K562 (cell line): ENCODE results near the gene PVALEF. TPM values are rescaled to one million over a fixed set of nuclear protein-coding genes. Genes with fewer than 3 reads are reported as not detected.

ENCODE experiments used
- ARHGAP35 ChIP-seq: fragments of 450-650 bp; IDR thresholded peaks from 2 replicates; pipeline ENCODE4 v1.6.1; 2018; ENCODE audit not compliant: partially characterized antibody
- ARID2 ChIP-seq: fragments of 450-650 bp; IDR thresholded peaks from 2 replicates; pipeline ENCODE4 v1.6.1; 2017; ENCODE audit warnings: antibody characterized with exemption, mild to moderate bottlenecking
- CGGBP1 ChIP-seq: fragments of 250-450 bp; sonication (Bioruptor Pico); IDR thresholded peaks from 2 replicates; pipeline ENCODE4 v1.9.0; 2021; ENCODE audit warnings: mild to moderate bottlenecking
- CREBBP ChIP-seq: IDR thresholded peaks from one replicate; pipeline ENCODE4 v1.6.1; 2012; ENCODE audit warnings: low read depth, mild to moderate bottlenecking, control low read depth, inconsistent platforms, low read length
- CTCF ChIP-seq, 3 experiments: IDR thresholded peaks in 2 of 3; conservative IDR thresholded peaks in 1 of 3; 2 replicates each; pipeline ENCODE4 v1.5.1; 2011 to 2012; ENCODE audit warnings: low read length in 3 of 3, mild to moderate bottlenecking in 3 of 3, control low read depth in 2 of 3, improper control_type of control experiment in 1 of 3, inconsistent platforms in 1 of 3, low read depth in 1 of 3, mixed read lengths in 1 of 3, moderate library complexity in 1 of 3; ENCODE audit not compliant: insufficient read depth in 2 of 3
- ETS2 ChIP-seq: IDR thresholded peaks from 2 replicates; pipeline ENCODE4 v1.6.1; 2016; ENCODE audit warnings: borderline replicate concordance, missing genetic modification characterization, mild to moderate bottlenecking, moderate library complexity, missing compliant biosample characterization; ENCODE audit not compliant: poor library complexity, severe bottlenecking
- FOXK2 ChIP-seq, 2 experiments: fragments of 450-650 bp; IDR thresholded peaks in 1 of 2; conservative IDR thresholded peaks in 1 of 2; 2 replicates each; pipeline ENCODE4 v1.6.1; 2016; ENCODE audit warnings: low read depth in 2 of 2, mild to moderate bottlenecking in 1 of 2
- GTF2B ChIP-seq: IDR thresholded peaks from 2 replicates; pipeline ENCODE4 v1.6.1; 2011; ENCODE audit not compliant: insufficient read length; ENCODE audit errors: extremely low read depth
- HDAC8 ChIP-seq: fragments of 450-650 bp; IDR thresholded peaks from 2 replicates; pipeline ENCODE4 v1.6.1; 2016; ENCODE audit warnings: mild to moderate bottlenecking, missing genetic modification characterization, moderate library complexity, missing compliant biosample characterization
- LCOR ChIP-seq: sonication (generic); formaldehyde crosslinking; IDR thresholded peaks from 2 replicates; pipeline ENCODE4 v1.8.0; 2022; ENCODE audit warnings: mild to moderate bottlenecking, missing genetic modification reagents
- NCOA2 ChIP-seq, 2 experiments: fragments of 450-650 bp; IDR thresholded peaks; 2 replicates each; pipeline ENCODE4 v1.6.1; 2018; ENCODE audit warnings: mild to moderate bottlenecking in 2 of 2, moderate library complexity in 1 of 2; ENCODE audit not compliant: partially characterized antibody in 2 of 2
- NFE2L1 ChIP-seq: fragments of 450-650 bp; IDR thresholded peaks from 2 replicates; pipeline ENCODE4 v1.6.1; 2016; ENCODE audit warnings: missing genetic modification characterization, low read depth, mild to moderate bottlenecking, missing compliant biosample characterization, moderate library complexity, borderline replicate concordance
- SAP30 ChIP-seq: fragments of 200-600 bp; sonication (generic); IDR thresholded peaks from 2 replicates; pipeline ENCODE4 v1.6.1; 2012; ENCODE audit warnings: borderline replicate concordance, low read depth, mild to moderate bottlenecking, moderate library complexity, low read length, control low read depth, inconsistent platforms; ENCODE audit not compliant: insufficient read depth, poor library complexity, severe bottlenecking
- STAG1 ChIP-seq: sonication (generic); formaldehyde crosslinking; IDR thresholded peaks from 2 replicates; pipeline ENCODE4 v1.5.0; 2020; ENCODE audit warnings: missing genetic modification reagents, borderline replicate concordance
- ZFPM2 ChIP-seq: fragments of 250-450 bp; sonication (Bioruptor Pico); IDR thresholded peaks from 2 replicates; pipeline ENCODE4 v1.5.1; 2022; ENCODE audit warnings: mild to moderate bottlenecking
- ZMIZ1 ChIP-seq, 2 experiments: fragments of 150-350 bp in 1 of 2; IDR thresholded peaks; 2 replicates each; pipeline ENCODE4 v1.6.1; 2012 to 2016; ENCODE audit warnings: low read depth in 2 of 2, low read length in 2 of 2, mild to moderate bottlenecking in 1 of 2, moderate library complexity in 1 of 2
- ZNF134 ChIP-seq: fragments of 250-450 bp; sonication (Bioruptor Pico); conservative IDR thresholded peaks from 2 replicates; pipeline ENCODE4 v1.4.0; 2020
- ZNF253 ChIP-seq: fragments of 250-450 bp; sonication (Bioruptor Pico); conservative IDR thresholded peaks from 2 replicates; pipeline ENCODE4 v1.6.1; 2021; ENCODE audit warnings: mild to moderate bottlenecking
- ZNF263 ChIP-seq: sonication (generic); formaldehyde crosslinking; IDR thresholded peaks from 2 replicates; pipeline ENCODE4 v1.8.0; 2022; ENCODE audit warnings: mild to moderate bottlenecking, missing genetic modification reagents, borderline replicate concordance
- ZNF347 ChIP-seq: fragments of 450-650 bp; formaldehyde crosslinking; IDR thresholded peaks from 2 replicates; pipeline ENCODE4 v1.4.0; 2020; ENCODE audit warnings: low read depth, mild to moderate bottlenecking, moderate library complexity
- ZNF41 ChIP-seq: fragments of 250-450 bp; sonication (Bioruptor Pico); conservative IDR thresholded peaks from 2 replicates; pipeline ENCODE4 v1.4.0; 2020; ENCODE audit warnings: mild to moderate bottlenecking
- polyA plus RNA-seq, 8 experiments: library from polyadenylated mRNA; depleted of rRNA in 4 of 8; stranded (reverse) in 5 of 8; unstranded in 3 of 8; fragments of >200 nt; fragmentation: Nextera tagmentation in 2 of 8; fragmentation: Illumina TruSeq in 1 of 8; extraction: Ambion mirVana in 2 of 8; extraction: Trizol in 1 of 8; gene quantifications; 2 replicates each; pipeline versions ENCODE4 v1.2.1 to v1.2.3, GENCODE V29; 2011 to 2014; ENCODE audit warnings: inconsistent platforms in 1 of 8, missing spikeins in 1 of 8
- total RNA-seq, 7 experiments: library from RNA; depleted of rRNA in 6 of 7; stranded (reverse); fragments of >200 nt in 6 of 7; fragmentation: Illumina TruSeq in 2 of 7; extraction: Trizol in 2 of 7; gene quantifications; 2 replicates each; pipeline versions ENCODE4 v1.2.1 to v1.2.3, GENCODE V29; 2011 to 2021; ENCODE audit warnings: low replicate concordance in 1 of 7

Gene PVALEF
- total and polyA plus RNA-seq, 9 of the 15 experiments (the other 6 are each of a cell fraction or from before 2014, with no cell fraction given) = not detected

- TF ChIP-seq NFE2L1 (tag) (no peak), ZNF253 (CRISPR knock-in tag) (no peak), CGGBP1 (no peak), ARID2 (no peak), STAG1 (no peak), CTCF (IDR thresholded peaks at IDR 0.05 in 2 of 3, conservative IDR thresholded peaks at IDR 0.05 in 1 of 3; ENCODE audit: insufficient read depth in 2 of 3, low read depth in 1 of 3, low read length in 3 of 3) (no peak), ARHGAP35 (no peak), ETS2 (no peak), ZNF263 (CRISPR knock-in tag) (no peak), SAP30 (no peak), FOXK2 (conservative IDR thresholded peaks at IDR 0.05 in 1 of 2, IDR thresholded peaks at IDR 0.05 in 1 of 2; ENCODE audit: low read depth in 2 of 2) (peak in 1 of 2 experiments; percentile 24; a peak in 1 of 4 replicates), GTF2B (no peak), ZMIZ1 (IDR thresholded peaks at IDR 0.05; ENCODE audit: low read depth in 2 of 2, low read length in 2 of 2) (no peak), LCOR (no peak), CREBBP (no peak), HDAC8 (no peak), ZNF41 (CRISPR knock-in tag) (no peak), ZFPM2 (CRISPR knock-in tag) (no peak), ZNF347 (CRISPR knock-in tag) (no peak), NCOA2 (IDR thresholded peaks at IDR 0.05; ENCODE audit: partially characterized antibody in 2 of 2) (no peak), ZNF134 (CRISPR knock-in tag) (no peak)
Measured at GRCh38 chr17:81153340-81153803, 11.9 kb upstream of the PVALEF start (continued).
